CD4-positive, alpha-beta memory T cell (primary cell): ENCODE data around the gene TBXAS1. TPM values are rescaled to one million over a fixed set of nuclear protein-coding genes. Genes with fewer than 3 reads are reported as not detected.

Experiments
- CTCF ChIA-PET: fragments of 350-600 bp; sonication (Branson Sonifier 250); formaldehyde crosslinking; loops from one replicate; lab custom pipeline; 2021; ENCODE audit warnings: inconsistent platforms; ENCODE audit not compliant: partially characterized antibody; lab: Charles Lee
- POLR2A ChIA-PET: fragments of 350-600 bp; sonication (Branson Sonifier 250); formaldehyde crosslinking; loops from one replicate; lab custom pipeline; 2021; ENCODE audit not compliant: partially characterized antibody; lab: Charles Lee
- DNase-seq, 5 donors: peaks; one replicate each; pipeline versions ENCODE4 v3.0.0 to v3.0.0-alpha.2; 2020 to 2022; ENCODE audit warnings: mixed read lengths in 1 of 5
- H3K27ac ChIP-seq: one replicate; pipeline ENCODE4 v1.7.0; 2013; ENCODE audit warnings: low read depth, low read length
- H3K27me3 ChIP-seq: 2 replicates; pipeline ENCODE4 v1.7.0; 2013; ENCODE audit warnings: mild to moderate bottlenecking, low read length, moderate library complexity; ENCODE audit not compliant: insufficient read depth
- H3K36me3 ChIP-seq: 2 replicates; pipeline ENCODE4 v1.7.0; 2013; ENCODE audit warnings: mild to moderate bottlenecking, low read length, moderate library complexity; ENCODE audit not compliant: insufficient read depth
- H3K4me1 ChIP-seq: 2 replicates; pipeline ENCODE4 v1.7.0; 2013; ENCODE audit warnings: mild to moderate bottlenecking, low read length, moderate library complexity; ENCODE audit not compliant: insufficient read depth
- H3K4me3 ChIP-seq, 2 donors: one replicate each; pipeline ENCODE4 v1.7.0; 2013; ENCODE audit warnings: low read length in 2 of 2, mild to moderate bottlenecking in 1 of 2
- H3K9me3 ChIP-seq, 2 donors: one replicate each; pipeline ENCODE4 v1.7.0; 2013; ENCODE audit warnings: low read length in 2 of 2, control low read depth in 1 of 2; ENCODE audit not compliant: control insufficient read depth in 1 of 2
- H3K27ac Mint-ChIP-seq, 7 donors: one replicate each; pipeline ENCODE4 v1.8.0; 2020 to 2021; ENCODE audit warnings: mixed read lengths in 7 of 7, mild to moderate bottlenecking in 6 of 7, inconsistent platforms in 3 of 7, moderate library complexity in 3 of 7
- H3K27me3 Mint-ChIP-seq, 2 donors: one replicate each; pipeline ENCODE4 v1.8.0; 2020 to 2021; ENCODE audit warnings: mixed read lengths in 2 of 2
- H3K36me3 Mint-ChIP-seq, 2 donors: one replicate each; pipeline ENCODE4 v1.8.0; 2020 to 2021; ENCODE audit warnings: mixed read lengths in 2 of 2, inconsistent platforms in 1 of 2, mild to moderate bottlenecking in 1 of 2
- H3K4me1 Mint-ChIP-seq, 4 donors: one replicate each; pipeline ENCODE4 v1.8.0; 2020 to 2021; ENCODE audit warnings: mixed read lengths in 4 of 4, mild to moderate bottlenecking in 1 of 4
- H3K4me3 Mint-ChIP-seq, 8 donors: one replicate each; pipeline ENCODE4 v1.8.0; 2020 to 2021; ENCODE audit warnings: mixed read lengths in 8 of 8, mild to moderate bottlenecking in 7 of 8, moderate library complexity in 6 of 8, inconsistent platforms in 3 of 8
- H3K9me3 Mint-ChIP-seq, 8 donors: one replicate each; pipeline ENCODE4 v1.8.0; 2020 to 2021; ENCODE audit warnings: mixed read lengths in 8 of 8, mild to moderate bottlenecking in 5 of 8, inconsistent platforms in 3 of 8, moderate library complexity in 1 of 8
- intact Hi-C: fragments of 100-400 bp; cut with micrococcal nuclease; formaldehyde crosslinking; loops from one replicate; pipeline ENCODE4 v1.15.1; 2023
- polyA plus RNA-seq, 2 donors: library from polyadenylated mRNA; unstranded; fragments of 300-500 nt; fragmentation: Illumina TruSeq; gene quantifications; one replicate each; pipeline ENCODE4 v1.2.3, GENCODE V29; 2021
- total RNA-seq, 2 experiments: library from RNA; stranded (reverse); gene quantifications; one replicate each; pipeline ENCODE4 v1.2.3, GENCODE V29; 2021

TBXAS1 gene
- total and polyA plus RNA-seq, 4 experiments from 2014 or later: 16.6 to 20.1 (median 18.9) TPM

GRCh38 chr7:140042386-140042670 lies 213.3 kb downstream of the TBXAS1 start:
- H3K4me3 Mint-ChIP-seq: no peak overlapping the region
- no peaks in the 10 kb centered on the region for H3K27me3 Mint-ChIP-seq
- no peak overlapping the region for H3K4me3 ChIP-seq
- H3K27me3 ChIP-seq: no peaks in the 10 kb centered on the region
- CTCF ChIA-PET: no interaction called here
- H3K27ac Mint-ChIP-seq: peak overlapping the region in 1 of 7 donors; percentile 29
- H3K36me3 Mint-ChIP-seq: peaks cover 56 to 85% of the 10 kb centered on the region in 2 donors
- no peaks in the 10 kb centered on the region for H3K9me3 ChIP-seq
- DNase-seq: no peak
- peaks cover 12 to 17% (median 13%) of the 10 kb centered on the region in 4 donors for H3K4me1 Mint-ChIP-seq
- intact Hi-C loops: no loop called here
- H3K4me1 ChIP-seq: no peaks in the 10 kb centered on the region
- H3K27ac ChIP-seq: no peak overlapping the region
- no peaks in the 10 kb centered on the region for H3K9me3 Mint-ChIP-seq
- POLR2A ChIA-PET: no interaction called here
- peaks cover 52% of the 10 kb centered on the region for H3K36me3 ChIP-seq

GRCh38 chr7:140044251-140044650 lies 215.2 kb downstream of the TBXAS1 start:
- H3K4me3 Mint-ChIP-seq: no peak overlapping the region
- Histone ChIP-seq H3K9me3 (no peaks in the 10 kb centered on the region), H3K4me3 (no peak overlapping the region), H3K27ac (no peak overlapping the region), H3K36me3 (peaks cover 52% of the 10 kb centered on the region), H3K4me1 (no peaks in the 10 kb centered on the region), H3K27me3 (no peaks in the 10 kb centered on the region)
- peak overlapping the region in 2 of 7 donors; percentile 7 to 29 for H3K27ac Mint-ChIP-seq
- H3K9me3 Mint-ChIP-seq: no peaks in the 10 kb centered on the region
- no peak for DNase-seq
- H3K4me1 Mint-ChIP-seq: peaks cover 0 to 14% (median 9%) of the 10 kb centered on the region in 4 donors
- H3K36me3 Mint-ChIP-seq: peaks cover 51 to 79% of the 10 kb centered on the region in 2 donors
- ChIA-PET CTCF (no interaction called here), POLR2A (no interaction called here)
- intact Hi-C loops: no loop called here
- H3K27me3 Mint-ChIP-seq: no peaks in the 10 kb centered on the region

DNA sequence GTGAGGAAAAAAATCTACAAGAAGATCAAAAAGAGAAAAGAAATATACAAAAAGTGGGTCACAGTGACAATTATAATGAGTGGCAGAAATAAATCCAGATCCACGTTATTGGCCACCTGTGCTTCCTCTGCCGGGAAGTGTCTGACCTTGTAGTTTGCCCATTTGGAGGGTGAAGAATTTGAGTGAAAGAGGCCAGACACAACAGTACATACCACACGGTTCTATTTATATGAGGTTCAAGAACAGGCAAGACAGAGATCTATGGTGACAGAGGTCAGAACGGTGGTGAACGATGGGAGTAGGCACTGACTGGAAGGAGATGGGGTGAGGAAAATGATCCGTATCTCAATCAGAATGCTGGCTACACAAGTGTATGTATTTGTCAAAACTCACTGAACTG lies 216.6 kb downstream of the TBXAS1 start:
- Histone ChIP-seq H3K27me3 (no peaks in the 10 kb centered on the region), H3K9me3 (no peaks in the 10 kb centered on the region), H3K4me3 (no peak overlapping the region), H3K4me1 (no peaks in the 10 kb centered on the region), H3K27ac (no peak overlapping the region), H3K36me3 (peaks cover 45% of the 10 kb centered on the region)
- H3K4me1 Mint-ChIP-seq: peaks cover 6 to 20% (median 13%) of the 10 kb centered on the region in 4 donors
- no peak for DNase-seq
- intact Hi-C loops: no loop called here
- no peaks in the 10 kb centered on the region for H3K9me3 Mint-ChIP-seq
- peaks cover 48 to 72% of the 10 kb centered on the region in 2 donors for H3K36me3 Mint-ChIP-seq
- POLR2A ChIA-PET: no interaction called here
- CTCF ChIA-PET: no interaction called here
- no peak overlapping the region for H3K27ac Mint-ChIP-seq
- H3K27me3 Mint-ChIP-seq: no peaks in the 10 kb centered on the region
- H3K4me3 Mint-ChIP-seq: peak overlapping the region in 1 of 8 donors; percentile 36

- intact Hi-C loops: no loop called here
- no peak for DNase-seq
- Histone ChIP-seq H3K27ac (no peak overlapping the region), H3K27me3 (no peaks in the 10 kb centered on the region), H3K4me3 (no peak overlapping the region), H3K36me3 (peaks cover 32% of the 10 kb centered on the region), H3K4me1 (no peaks in the 10 kb centered on the region), H3K9me3 (no peaks in the 10 kb centered on the region)
- ChIA-PET POLR2A (no interaction called here), CTCF (no interaction called here)
- Mint-ChIP-seq H3K27ac (no peak overlapping the region), H3K4me3 (no peak overlapping the region), H3K4me1 (peaks cover 6 to 21% (median 16%) of the 10 kb centered on the region in 4 donors), H3K27me3 (no peaks in the 10 kb centered on the region), H3K36me3 (peaks cover 38 to 67% of the 10 kb centered on the region in 2 donors), H3K9me3 (no peaks in the 10 kb centered on the region)
Measured at GRCh38 chr7:140047197-140047596, 218.1 kb downstream of the TBXAS1 start.

GRCh38 chr7:140048138-140048537 lies 219.1 kb downstream of the TBXAS1 start:
- Histone ChIP-seq H3K36me3 (peaks cover 27% of the 10 kb centered on the region), H3K4me3 (no peak overlapping the region), H3K4me1 (no peaks in the 10 kb centered on the region), H3K9me3 (no peaks in the 10 kb centered on the region), H3K27ac (no peak overlapping the region), H3K27me3 (no peaks in the 10 kb centered on the region)
- no peak overlapping the region for H3K4me3 Mint-ChIP-seq
- intact Hi-C loops: no loop called here
- H3K36me3 Mint-ChIP-seq: peaks cover 43 to 72% of the 10 kb centered on the region in 2 donors
- POLR2A ChIA-PET: no interaction called here
- H3K4me1 Mint-ChIP-seq: peaks cover 8 to 23% (median 19%) of the 10 kb centered on the region in 4 donors
- H3K27me3 Mint-ChIP-seq: no peaks in the 10 kb centered on the region
- no peak for DNase-seq
- CTCF ChIA-PET: interaction anchor here (1.1 kb wide), 1 partner anchor 12 kb away, joined by 3 read pairs; no protein-coding TSS in a partner anchor
- H3K27ac Mint-ChIP-seq: peak overlapping the region in 4 of 7 donors; percentile 43 to 80 (median 56)
- no peaks in the 10 kb centered on the region for H3K9me3 Mint-ChIP-seq

DNA sequence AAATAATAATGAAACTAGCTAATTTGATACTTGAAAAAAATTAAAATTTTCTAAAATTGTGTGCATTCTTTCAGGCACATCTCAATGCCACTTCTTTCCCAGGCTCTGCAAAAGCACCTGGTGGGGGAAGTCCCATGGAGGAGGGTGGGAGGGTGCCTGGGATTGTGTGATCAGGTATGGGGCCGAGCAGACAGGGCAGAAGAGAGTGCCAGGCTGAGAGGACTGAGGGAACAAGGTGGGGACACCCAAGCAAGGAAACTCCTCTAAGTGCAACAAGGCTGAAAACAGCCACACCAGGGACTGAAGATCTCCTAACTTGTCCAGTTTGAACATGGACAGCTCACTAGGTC lies 219.9 kb downstream of the TBXAS1 start:
- Histone ChIP-seq H3K27me3 (no peaks in the 10 kb centered on the region), H3K4me1 (peaks cover 1% of the 10 kb centered on the region), H3K36me3 (peaks cover 23% of the 10 kb centered on the region), H3K9me3 (no peaks in the 10 kb centered on the region), H3K27ac (no peak overlapping the region), H3K4me3 (no peak overlapping the region)
- Mint-ChIP-seq H3K27ac (peak overlapping the region in 3 of 7 donors; percentile 48 to 83 (median 75)), H3K4me1 (peaks cover 16 to 31% (median 26%) of the 10 kb centered on the region in 4 donors), H3K36me3 (peaks cover 47 to 76% of the 10 kb centered on the region in 2 donors), H3K4me3 (no peak overlapping the region), H3K9me3 (no peaks in the 10 kb centered on the region), H3K27me3 (no peaks in the 10 kb centered on the region)
- no peak for DNase-seq
- intact Hi-C loops: no loop called here
- CTCF ChIA-PET: interaction anchor here (1.1 kb wide), 1 partner anchor 11 kb away, joined by 3 read pairs; no protein-coding TSS in a partner anchor
- POLR2A ChIA-PET: interaction anchor here (0.6 kb wide), 1 partner anchor 14 kb away, joined by 3 read pairs; the partner anchor contains the start of gene PARP12

- H3K4me3 ChIP-seq: no peak overlapping the region
- no peak overlapping the region for H3K27ac ChIP-seq
- ChIA-PET CTCF (no interaction called here), POLR2A (interaction anchor here (0.6 kb wide), 1 partner anchor 13 kb away, joined by 3 read pairs; the partner anchor contains the start of gene PARP12)
- intact Hi-C loops: no loop called here
- H3K4me1 Mint-ChIP-seq: peaks cover 22 to 36% (median 30%) of the 10 kb centered on the region in 4 donors
- no peaks in the 10 kb centered on the region for H3K27me3 ChIP-seq
- peaks cover 7% of the 10 kb centered on the region for H3K4me1 ChIP-seq
- peak overlapping the region in 6 of 7 donors; percentile 19 to 83 (median 46) for H3K27ac Mint-ChIP-seq
- no peaks in the 10 kb centered on the region for H3K9me3 Mint-ChIP-seq
- peaks cover 44 to 75% of the 10 kb centered on the region in 2 donors for H3K36me3 Mint-ChIP-seq
- DNase-seq: no peak
- H3K36me3 ChIP-seq: peaks cover 18% of the 10 kb centered on the region
- no peak overlapping the region for H3K4me3 Mint-ChIP-seq
- no peaks in the 10 kb centered on the region for H3K27me3 Mint-ChIP-seq
- H3K9me3 ChIP-seq: no peaks in the 10 kb centered on the region
Measured at GRCh38 chr7:140049339-140050024, 220.4 kb downstream of the TBXAS1 start.
